ENCODE results near the gene TMEM59L. TPM values are rescaled to one million over a fixed set of nuclear protein-coding genes. Genes with fewer than 3 reads are reported as not detected.

The TMEM59L gene
- total and polyA plus RNA-seq, 2 donors (not counting 1 experiment from before 2014, with no cell fraction given) = 0.14 to 0.33 TPM

- Histone ChIP-seq H3K27me3 (ENCODE audit: control insufficient read depth, insufficient read depth, low read length) (peaks cover 64% of the 10 kb centered on the region), H3K36me3 (ENCODE audit: control insufficient read depth, insufficient read depth, low read length) (no peaks in the 10 kb centered on the region), H4K20me1 (ENCODE audit: control insufficient read depth, extremely low read depth, insufficient read depth, low read length) (no peaks in the 10 kb centered on the region), H3K4me2 (ENCODE audit: extremely low read depth, insufficient read depth, low read length) (peak within 1 kb of the TSS; percentile 35), H3K9me3 (ENCODE audit: control insufficient read depth, insufficient read depth, low read depth, low read length) (no peaks in the 10 kb centered on the region), H3K79me2 (ENCODE audit: control insufficient read depth, insufficient read depth, low read length) (no peaks in the 10 kb centered on the region), H3K4me1 (ENCODE audit: control insufficient read depth, extremely low read depth, insufficient read depth, low read length) (no peaks in the 10 kb centered on the region), H3K9ac (ENCODE audit: insufficient read depth, low read length) (no peak within 1 kb of the TSS), H3K4me3 (replicated peaks in 1 of 4; ENCODE audit: control extremely low read depth in 1 of 4, insufficient read depth in 1 of 4, low read depth in 3 of 4, low read length in 4 of 4) (peak within 1 kb of the TSS in 1 of 4 experiments; percentile 17), H3K27ac (ENCODE audit: insufficient read depth, low read length) (no peak within 1 kb of the TSS), H2AFZ (ENCODE audit: low read length) (no peak within 1 kb of the TSS)
- no peak for DNase-seq (ENCODE audit: low read depth in 2 of 2)
- TF ChIP-seq, protein P1, sequence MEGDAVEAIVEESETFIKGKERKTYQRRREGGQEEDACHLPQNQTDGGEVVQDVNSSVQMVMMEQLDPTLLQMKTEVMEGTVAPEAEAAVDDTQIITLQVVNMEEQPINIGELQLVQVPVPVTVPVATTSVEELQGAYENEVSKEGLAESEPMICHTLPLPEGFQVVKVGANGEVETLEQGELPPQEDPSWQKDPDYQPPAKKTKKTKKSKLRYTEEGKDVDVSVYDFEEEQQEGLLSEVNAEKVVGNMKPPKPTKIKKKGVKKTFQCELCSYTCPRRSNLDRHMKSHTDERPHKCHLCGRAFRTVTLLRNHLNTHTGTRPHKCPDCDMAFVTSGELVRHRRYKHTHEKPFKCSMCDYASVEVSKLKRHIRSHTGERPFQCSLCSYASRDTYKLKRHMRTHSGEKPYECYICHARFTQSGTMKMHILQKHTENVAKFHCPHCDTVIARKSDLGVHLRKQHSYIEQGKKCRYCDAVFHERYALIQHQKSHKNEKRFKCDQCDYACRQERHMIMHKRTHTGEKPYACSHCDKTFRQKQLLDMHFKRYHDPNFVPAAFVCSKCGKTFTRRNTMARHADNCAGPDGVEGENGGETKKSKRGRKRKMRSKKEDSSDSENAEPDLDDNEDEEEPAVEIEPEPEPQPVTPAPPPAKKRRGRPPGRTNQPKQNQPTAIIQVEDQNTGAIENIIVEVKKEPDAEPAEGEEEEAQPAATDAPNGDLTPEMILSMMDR (conservative IDR thresholded peaks at IDR 0.05 in 1 of 2, IDR thresholded peaks at IDR 0.05 in 1 of 2; ENCODE audit: low read depth in 1 of 2, low read length in 2 of 2) = no peak
- no peak for TF ChIP-seq EZH2 (IDR thresholded peaks at IDR 0.05; ENCODE audit: low read length, missing control alignments)
Measured at GRCh38 chr19:18606281-18607225, 6.1 kb upstream of the TMEM59L start, which contains the start of gene CRLF1. Gene CRLF1, minus strand, starts transcription at chr19:18606799. Its CDS starts 143 bp downstream, at chr19:18606656.

DNA sequence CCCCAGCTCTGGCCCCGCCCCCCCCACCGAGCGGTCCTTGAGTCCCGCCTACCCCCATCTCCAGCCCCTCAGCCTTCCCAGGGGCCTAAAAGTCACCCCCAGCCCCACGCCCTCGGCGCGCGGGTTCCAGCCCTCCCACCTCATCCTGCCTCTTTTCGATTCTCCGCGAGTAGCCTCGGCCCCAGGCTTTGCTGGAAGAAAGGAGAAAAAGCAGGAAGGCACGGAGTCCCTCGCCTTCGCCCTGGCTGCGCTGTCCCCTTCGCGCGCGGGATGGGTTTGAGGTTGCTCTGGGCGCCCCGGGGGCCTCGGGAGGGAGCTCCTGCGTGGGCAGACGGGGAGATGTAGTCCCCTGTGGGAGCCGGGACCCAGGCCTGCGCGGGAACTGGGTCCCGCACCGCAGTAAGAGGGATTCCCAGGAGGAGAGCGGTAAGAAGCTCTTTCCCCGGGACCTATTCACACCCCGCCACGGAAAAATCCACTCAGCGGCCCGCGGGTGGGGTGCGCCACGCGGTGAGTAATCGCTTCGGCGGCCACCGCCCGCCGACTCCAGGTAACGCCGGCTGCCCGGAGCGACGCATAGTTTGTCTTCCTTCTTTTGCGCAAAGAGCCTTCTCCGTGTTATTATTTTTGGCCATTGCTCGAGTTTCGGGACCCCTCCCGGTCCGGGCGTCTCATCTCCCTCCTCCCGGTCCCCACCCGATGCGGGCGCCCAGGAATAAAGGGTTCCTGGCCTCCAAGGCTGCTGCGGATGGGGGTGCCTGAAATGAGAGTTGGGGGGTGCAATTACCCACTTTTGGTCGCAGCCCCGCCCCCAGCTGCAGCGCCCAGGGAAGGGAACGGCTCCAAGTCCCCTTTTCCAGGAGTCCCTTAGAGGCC is 5.2 kb upstream of the TMEM59L start:
- H3K9me3 ChIP-seq (ENCODE audit: control insufficient read depth, insufficient read depth, low read depth, low read length) = no peaks in the 10 kb centered on the region
- no peaks in the 10 kb centered on the region for H3K4me1 ChIP-seq (ENCODE audit: control insufficient read depth, extremely low read depth, insufficient read depth, low read length)
- no peak overlapping the region for H3K9ac ChIP-seq (ENCODE audit: insufficient read depth, low read length)
- no peak overlapping the region for H2AFZ ChIP-seq (ENCODE audit: low read length)
- H3K27ac ChIP-seq (ENCODE audit: insufficient read depth, low read length) = no peak overlapping the region
- no peaks in the 10 kb centered on the region for H3K79me2 ChIP-seq (ENCODE audit: control insufficient read depth, insufficient read depth, low read length)
- peak overlapping the region; percentile 35 for H3K4me2 ChIP-seq (ENCODE audit: extremely low read depth, insufficient read depth, low read length)
- H3K4me3 ChIP-seq (replicated peaks in 1 of 4; ENCODE audit: control extremely low read depth in 1 of 4, insufficient read depth in 1 of 4, low read depth in 3 of 4, low read length in 4 of 4) = peak overlapping the region in 1 of 4 experiments; percentile 17
- no peaks in the 10 kb centered on the region for H3K36me3 ChIP-seq (ENCODE audit: control insufficient read depth, insufficient read depth, low read length)
- H3K27me3 ChIP-seq (ENCODE audit: control insufficient read depth, insufficient read depth, low read length) = peaks cover 71% of the 10 kb centered on the region
- H4K20me1 ChIP-seq (ENCODE audit: control insufficient read depth, extremely low read depth, insufficient read depth, low read length) = no peaks in the 10 kb centered on the region
- DNase-seq (ENCODE audit: low read depth in 2 of 2) = no peak
- TF ChIP-seq, protein P1 (conservative IDR thresholded peaks at IDR 0.05 in 1 of 2, IDR thresholded peaks at IDR 0.05 in 1 of 2; ENCODE audit: low read depth in 1 of 2, low read length in 2 of 2) = no peak
- peak; percentile 93 for TF ChIP-seq EZH2 (IDR thresholded peaks at IDR 0.05; ENCODE audit: low read length, missing control alignments)

Data from fibroblast of lung (primary cell).